Measurements from ENCODE around the gene CHTF18. TPM values are rescaled to one million over a fixed set of nuclear protein-coding genes. Genes with fewer than 3 reads are reported as not detected.

The CHTF18 gene
- total and polyA plus RNA-seq, 10 of the 15 experiments (the other 5 are each of a cell fraction or from before 2014, with no cell fraction given) = 1.6 to 87.8 (median 19.4) TPM

DNA sequence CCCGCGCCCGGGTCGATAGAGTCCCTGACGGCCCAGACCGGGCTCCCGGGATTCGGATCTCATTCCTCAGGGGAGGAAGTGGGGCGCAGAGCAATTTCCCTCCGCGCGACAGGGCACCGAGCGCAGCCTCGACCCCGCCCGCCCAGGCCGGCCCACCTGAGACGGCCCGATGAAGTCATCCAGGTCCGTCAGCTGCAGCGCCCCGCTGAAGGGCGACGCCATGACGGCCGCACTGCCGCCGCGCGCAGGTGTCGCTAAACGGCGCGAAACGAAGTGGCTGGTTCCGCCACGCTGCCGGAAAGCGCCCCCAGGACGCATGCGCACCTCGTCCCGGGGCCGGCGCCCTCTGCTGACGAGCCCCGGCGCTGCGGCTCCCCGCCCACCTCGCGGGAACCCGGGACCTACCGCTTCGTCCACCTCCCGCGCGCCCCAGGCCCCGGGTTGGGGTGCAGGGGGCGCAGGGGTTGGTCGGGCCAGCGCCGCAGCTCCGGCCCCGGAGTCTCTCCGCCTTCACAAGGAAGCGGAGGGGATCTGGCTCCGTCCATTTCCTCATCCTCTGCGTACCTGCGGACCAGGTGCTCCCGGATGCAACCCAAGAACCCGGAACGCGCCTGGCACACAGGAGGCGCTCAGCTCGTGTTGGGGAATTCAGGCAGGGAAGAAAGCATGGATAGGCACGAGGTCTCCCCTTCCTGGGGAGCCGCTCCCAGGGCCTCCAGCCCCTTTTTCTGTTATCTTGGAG is 47.5 kb upstream of the CHTF18 start, which contains the start of gene CIAO3 (continued):
- TF ChIP-seq, protein P1, sequence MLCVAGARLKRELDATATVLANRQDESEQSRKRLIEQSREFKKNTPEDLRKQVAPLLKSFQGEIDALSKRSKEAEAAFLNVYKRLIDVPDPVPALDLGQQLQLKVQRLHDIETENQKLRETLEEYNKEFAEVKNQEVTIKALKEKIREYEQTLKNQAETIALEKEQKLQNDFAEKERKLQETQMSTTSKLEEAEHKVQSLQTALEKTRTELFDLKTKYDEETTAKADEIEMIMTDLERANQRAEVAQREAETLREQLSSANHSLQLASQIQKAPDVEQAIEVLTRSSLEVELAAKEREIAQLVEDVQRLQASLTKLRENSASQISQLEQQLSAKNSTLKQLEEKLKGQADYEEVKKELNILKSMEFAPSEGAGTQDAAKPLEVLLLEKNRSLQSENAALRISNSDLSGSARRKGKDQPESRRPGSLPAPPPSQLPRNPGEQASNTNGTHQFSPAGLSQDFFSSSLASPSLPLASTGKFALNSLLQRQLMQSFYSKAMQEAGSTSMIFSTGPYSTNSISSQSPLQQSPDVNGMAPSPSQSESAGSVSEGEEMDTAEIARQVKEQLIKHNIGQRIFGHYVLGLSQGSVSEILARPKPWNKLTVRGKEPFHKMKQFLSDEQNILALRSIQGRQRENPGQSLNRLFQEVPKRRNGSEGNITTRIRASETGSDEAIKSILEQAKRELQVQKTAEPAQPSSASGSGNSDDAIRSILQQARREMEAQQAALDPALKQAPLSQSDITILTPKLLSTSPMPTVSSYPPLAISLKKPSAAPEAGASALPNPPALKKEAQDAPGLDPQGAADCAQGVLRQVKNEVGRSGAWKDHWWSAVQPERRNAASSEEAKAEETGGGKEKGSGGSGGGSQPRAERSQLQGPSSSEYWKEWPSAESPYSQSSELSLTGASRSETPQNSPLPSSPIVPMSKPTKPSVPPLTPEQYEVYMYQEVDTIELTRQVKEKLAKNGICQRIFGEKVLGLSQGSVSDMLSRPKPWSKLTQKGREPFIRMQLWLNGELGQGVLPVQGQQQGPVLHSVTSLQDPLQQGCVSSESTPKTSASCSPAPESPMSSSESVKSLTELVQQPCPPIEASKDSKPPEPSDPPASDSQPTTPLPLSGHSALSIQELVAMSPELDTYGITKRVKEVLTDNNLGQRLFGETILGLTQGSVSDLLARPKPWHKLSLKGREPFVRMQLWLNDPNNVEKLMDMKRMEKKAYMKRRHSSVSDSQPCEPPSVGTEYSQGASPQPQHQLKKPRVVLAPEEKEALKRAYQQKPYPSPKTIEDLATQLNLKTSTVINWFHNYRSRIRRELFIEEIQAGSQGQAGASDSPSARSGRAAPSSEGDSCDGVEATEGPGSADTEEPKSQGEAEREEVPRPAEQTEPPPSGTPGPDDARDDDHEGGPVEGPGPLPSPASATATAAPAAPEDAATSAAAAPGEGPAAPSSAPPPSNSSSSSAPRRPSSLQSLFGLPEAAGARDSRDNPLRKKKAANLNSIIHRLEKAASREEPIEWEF (IDR thresholded peaks at IDR 0.05; ENCODE audit: insufficient replicate concordance, low read depth, low read length) = peak; percentile 70
- TF ChIP-seq, protein P2, sequence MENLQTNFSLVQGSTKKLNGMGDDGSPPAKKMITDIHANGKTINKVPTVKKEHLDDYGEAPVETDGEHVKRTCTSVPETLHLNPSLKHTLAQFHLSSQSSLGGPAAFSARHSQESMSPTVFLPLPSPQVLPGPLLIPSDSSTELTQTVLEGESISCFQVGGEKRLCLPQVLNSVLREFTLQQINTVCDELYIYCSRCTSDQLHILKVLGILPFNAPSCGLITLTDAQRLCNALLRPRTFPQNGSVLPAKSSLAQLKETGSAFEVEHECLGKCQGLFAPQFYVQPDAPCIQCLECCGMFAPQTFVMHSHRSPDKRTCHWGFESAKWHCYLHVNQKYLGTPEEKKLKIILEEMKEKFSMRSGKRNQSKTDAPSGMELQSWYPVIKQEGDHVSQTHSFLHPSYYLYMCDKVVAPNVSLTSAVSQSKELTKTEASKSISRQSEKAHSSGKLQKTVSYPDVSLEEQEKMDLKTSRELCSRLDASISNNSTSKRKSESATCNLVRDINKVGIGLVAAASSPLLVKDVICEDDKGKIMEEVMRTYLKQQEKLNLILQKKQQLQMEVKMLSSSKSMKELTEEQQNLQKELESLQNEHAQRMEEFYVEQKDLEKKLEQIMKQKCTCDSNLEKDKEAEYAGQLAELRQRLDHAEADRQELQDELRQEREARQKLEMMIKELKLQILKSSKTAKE (IDR thresholded peaks at IDR 0.05; ENCODE audit: low read depth, poor library complexity, severe bottlenecking) = no peak
- no peak for TF ChIP-seq HDAC6 (IDR thresholded peaks at IDR 0.05; ENCODE audit: unreplicated experiment)
- TF ChIP-seq NR2C1 (IDR thresholded peaks at IDR 0.05) = peak; percentile 60
- peak; percentile 95 for TF ChIP-seq SIN3A (IDR thresholded peaks at IDR 0.05; ENCODE audit: low read depth, low read length)
- TF ChIP-seq RUNX3 (IDR thresholded peaks at IDR 0.05; ENCODE audit: low read length) = 0 out of 2 replicates have a peak, but pooled peaks have one; percentile 16
- TF ChIP-seq GABPA (IDR thresholded peaks at IDR 0.05; ENCODE audit: low read depth) = no peak
- TF ChIP-seq, protein P3, sequence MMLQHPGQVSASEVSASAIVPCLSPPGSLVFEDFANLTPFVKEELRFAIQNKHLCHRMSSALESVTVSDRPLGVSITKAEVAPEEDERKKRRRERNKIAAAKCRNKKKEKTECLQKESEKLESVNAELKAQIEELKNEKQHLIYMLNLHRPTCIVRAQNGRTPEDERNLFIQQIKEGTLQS (IDR thresholded peaks at IDR 0.05; ENCODE audit: borderline replicate concordance, extremely low read depth, low read depth, low read length) = peak; percentile 99
- peak; percentile 97 for TF ChIP-seq CREM (IDR thresholded peaks at IDR 0.05; ENCODE audit: low read depth)
- peak; percentile 61 for TF ChIP-seq SP1 (IDR thresholded peaks at IDR 0.05; ENCODE audit: low read depth, low read length)
- TF ChIP-seq ZNF622 (IDR thresholded peaks at IDR 0.05) = no peak
- no peak for TF ChIP-seq CHD1 (IDR thresholded peaks at IDR 0.05; ENCODE audit: low read depth, low read length)
- TF ChIP-seq, protein P4, sequence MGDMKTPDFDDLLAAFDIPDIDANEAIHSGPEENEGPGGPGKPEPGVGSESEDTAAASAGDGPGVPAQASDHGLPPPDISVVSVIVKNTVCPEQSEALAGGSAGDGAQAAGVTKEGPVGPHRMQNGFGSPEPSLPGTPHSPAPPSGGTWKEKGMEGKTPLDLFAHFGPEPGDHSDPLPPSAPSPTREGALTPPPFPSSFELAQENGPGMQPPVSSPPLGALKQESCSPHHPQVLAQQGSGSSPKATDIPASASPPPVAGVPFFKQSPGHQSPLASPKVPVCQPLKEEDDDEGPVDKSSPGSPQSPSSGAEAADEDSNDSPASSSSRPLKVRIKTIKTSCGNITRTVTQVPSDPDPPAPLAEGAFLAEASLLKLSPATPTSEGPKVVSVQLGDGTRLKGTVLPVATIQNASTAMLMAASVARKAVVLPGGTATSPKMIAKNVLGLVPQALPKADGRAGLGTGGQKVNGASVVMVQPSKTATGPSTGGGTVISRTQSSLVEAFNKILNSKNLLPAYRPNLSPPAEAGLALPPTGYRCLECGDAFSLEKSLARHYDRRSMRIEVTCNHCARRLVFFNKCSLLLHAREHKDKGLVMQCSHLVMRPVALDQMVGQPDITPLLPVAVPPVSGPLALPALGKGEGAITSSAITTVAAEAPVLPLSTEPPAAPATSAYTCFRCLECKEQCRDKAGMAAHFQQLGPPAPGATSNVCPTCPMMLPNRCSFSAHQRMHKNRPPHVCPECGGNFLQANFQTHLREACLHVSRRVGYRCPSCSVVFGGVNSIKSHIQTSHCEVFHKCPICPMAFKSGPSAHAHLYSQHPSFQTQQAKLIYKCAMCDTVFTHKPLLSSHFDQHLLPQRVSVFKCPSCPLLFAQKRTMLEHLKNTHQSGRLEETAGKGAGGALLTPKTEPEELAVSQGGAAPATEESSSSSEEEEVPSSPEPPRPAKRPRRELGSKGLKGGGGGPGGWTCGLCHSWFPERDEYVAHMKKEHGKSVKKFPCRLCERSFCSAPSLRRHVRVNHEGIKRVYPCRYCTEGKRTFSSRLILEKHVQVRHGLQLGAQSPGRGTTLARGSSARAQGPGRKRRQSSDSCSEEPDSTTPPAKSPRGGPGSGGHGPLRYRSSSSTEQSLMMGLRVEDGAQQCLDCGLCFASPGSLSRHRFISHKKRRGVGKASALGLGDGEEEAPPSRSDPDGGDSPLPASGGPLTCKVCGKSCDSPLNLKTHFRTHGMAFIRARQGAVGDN (IDR thresholded peaks at IDR 0.05) = peak; percentile 55; the same call in 1 of the 2 replicates
- TF ChIP-seq RFX5 (IDR thresholded peaks at IDR 0.05; ENCODE audit: low read depth, low read length) = no peak
- TF ChIP-seq RAD51 (IDR thresholded peaks at IDR 0.05) = no peak
- TF ChIP-seq, protein P5, sequence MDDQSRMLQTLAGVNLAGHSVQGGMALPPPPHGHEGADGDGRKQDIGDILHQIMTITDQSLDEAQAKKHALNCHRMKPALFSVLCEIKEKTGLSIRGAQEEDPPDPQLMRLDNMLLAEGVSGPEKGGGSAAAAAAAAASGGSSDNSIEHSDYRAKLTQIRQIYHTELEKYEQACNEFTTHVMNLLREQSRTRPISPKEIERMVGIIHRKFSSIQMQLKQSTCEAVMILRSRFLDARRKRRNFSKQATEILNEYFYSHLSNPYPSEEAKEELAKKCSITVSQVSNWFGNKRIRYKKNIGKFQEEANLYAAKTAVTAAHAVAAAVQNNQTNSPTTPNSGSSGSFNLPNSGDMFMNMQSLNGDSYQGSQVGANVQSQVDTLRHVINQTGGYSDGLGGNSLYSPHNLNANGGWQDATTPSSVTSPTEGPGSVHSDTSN (IDR thresholded peaks at IDR 0.05; ENCODE audit: insufficient replicate concordance, low read depth, low read length) = no peak
- TF ChIP-seq SUZ12 (IDR thresholded peaks at IDR 0.05; ENCODE audit: unreplicated experiment) = no peak

Measured in GM12878 (cell line).